Mucosa of rectum (tissue), 2 donors: ENCODE results near the gene TMEM183A.

Experiments used
- H3K27ac ChIP-seq, 2 donors: one replicate each; pipeline ENCODE4 v1.7.0; 2013; ENCODE audit warnings: inconsistent platforms in 2 of 2, low read depth in 2 of 2, low read length in 2 of 2
- H3K27me3 ChIP-seq, 2 donors: one replicate each; pipeline ENCODE4 v1.7.0; 2013; ENCODE audit warnings: low read length in 2 of 2; ENCODE audit not compliant: control insufficient read depth in 2 of 2, insufficient read depth in 2 of 2
- H3K36me3 ChIP-seq, 2 donors: one replicate each; pipeline ENCODE4 v1.7.0; 2013; ENCODE audit warnings: low read length in 2 of 2; ENCODE audit not compliant: control insufficient read depth in 2 of 2, insufficient read depth in 2 of 2
- H3K4me1 ChIP-seq, 2 donors: one replicate each; pipeline ENCODE4 v1.7.0; 2013; ENCODE audit warnings: low read length in 2 of 2, mild to moderate bottlenecking in 1 of 2; ENCODE audit not compliant: control insufficient read depth in 2 of 2, insufficient read depth in 2 of 2
- H3K4me3 ChIP-seq, 2 donors: one replicate each; pipeline ENCODE4 v1.7.0; 2013; ENCODE audit warnings: low read length in 2 of 2
- H3K9ac ChIP-seq, 2 donors: one replicate each; pipeline ENCODE4 v1.7.0; 2013; ENCODE audit warnings: low read length in 2 of 2, low read depth in 1 of 2, mild to moderate bottlenecking in 1 of 2
- H3K9me3 ChIP-seq, 2 donors: one replicate each; pipeline ENCODE4 v1.7.0; 2013; ENCODE audit warnings: low read length in 2 of 2; ENCODE audit not compliant: control insufficient read depth in 2 of 2
- donor health status: healthy.
- donor health status: Normal muscosa, but diverticular disease.

TMEM183A gene

GRCh38 chr1:202987255-202987654 lies 19.9 kb upstream of the TMEM183A start:
- no peaks in the 10 kb centered on the region for H3K4me1 ChIP-seq
- H3K36me3 ChIP-seq: no peaks in the 10 kb centered on the region
- no peak overlapping the region for H3K9ac ChIP-seq
- H3K27me3 ChIP-seq: peaks cover 0 to 2% of the 10 kb centered on the region in 2 donors
- H3K9me3 ChIP-seq: no peaks in the 10 kb centered on the region
- H3K4me3 ChIP-seq: no peak overlapping the region
- H3K27ac ChIP-seq: no peak overlapping the region

GRCh38 chr1:202987922-202988583 lies 19.1 kb upstream of the TMEM183A start:
- Histone ChIP-seq H3K9ac (no peak overlapping the region), H3K4me1 (no peaks in the 10 kb centered on the region), H3K27me3 (peaks cover 0 to 2% of the 10 kb centered on the region in 2 donors), H3K27ac (no peak overlapping the region), H3K36me3 (no peaks in the 10 kb centered on the region), H3K4me3 (no peak overlapping the region), H3K9me3 (no peaks in the 10 kb centered on the region)

GRCh38 chr1:202989879-202990278 lies 17.3 kb upstream of the TMEM183A start:
- peaks cover 0 to 2% of the 10 kb centered on the region in 2 donors for H3K27me3 ChIP-seq

GRCh38 chr1:202991112-202991511 lies 16.1 kb upstream of the TMEM183A start:
- no peaks in the 10 kb centered on the region for H3K36me3 ChIP-seq
- no peak overlapping the region for H3K4me3 ChIP-seq
- H3K9me3 ChIP-seq: no peaks in the 10 kb centered on the region
- no peaks in the 10 kb centered on the region for H3K4me1 ChIP-seq
- H3K27me3 ChIP-seq: peaks cover 0 to 2% of the 10 kb centered on the region in 2 donors
- no peak overlapping the region for H3K9ac ChIP-seq
- H3K27ac ChIP-seq: no peak overlapping the region

More at GRCh38 chr1:202989879-202990278, 17.3 kb upstream of the TMEM183A start:
- no peaks in the 10 kb centered on the region for H3K36me3 ChIP-seq
- no peak overlapping the region for H3K9ac ChIP-seq
- no peaks in the 10 kb centered on the region for H3K9me3 ChIP-seq
- H3K27ac ChIP-seq: no peak overlapping the region
- H3K4me3 ChIP-seq: no peak overlapping the region
- no peaks in the 10 kb centered on the region for H3K4me1 ChIP-seq

GRCh38 chr1:202994756-202995155 lies 12.4 kb upstream of the TMEM183A start:
- H3K4me1 ChIP-seq: no peaks in the 10 kb centered on the region
- H3K9me3 ChIP-seq: no peaks in the 10 kb centered on the region
- no peaks in the 10 kb centered on the region for H3K36me3 ChIP-seq
- peaks cover 0 to 2% of the 10 kb centered on the region in 2 donors for H3K27me3 ChIP-seq
- H3K27ac ChIP-seq: no peak overlapping the region
- no peak overlapping the region for H3K4me3 ChIP-seq
- no peak overlapping the region for H3K9ac ChIP-seq

- H3K4me1 ChIP-seq: no peaks in the 10 kb centered on the region
- no peak overlapping the region for H3K9ac ChIP-seq
- no peaks in the 10 kb centered on the region for H3K36me3 ChIP-seq
- H3K27me3 ChIP-seq: peaks cover 0 to 2% of the 10 kb centered on the region in 2 donors
- no peaks in the 10 kb centered on the region for H3K9me3 ChIP-seq
- peak overlapping the region in 1 of 2 donors; percentile 5 for H3K4me3 ChIP-seq
- no peak overlapping the region for H3K27ac ChIP-seq
Observed at GRCh38 chr1:202998836-202999750, 8.1 kb upstream of the TMEM183A start.

GRCh38 chr1:203000217-203000944 lies 6.8 kb upstream of the TMEM183A start:
- peaks cover 0 to 2% of the 10 kb centered on the region in 2 donors for H3K27me3 ChIP-seq
- H3K9me3 ChIP-seq: no peaks in the 10 kb centered on the region
- H3K4me3 ChIP-seq: no peak overlapping the region
- no peaks in the 10 kb centered on the region for H3K4me1 ChIP-seq
- H3K27ac ChIP-seq: no peak overlapping the region
- no peaks in the 10 kb centered on the region for H3K36me3 ChIP-seq
- no peak overlapping the region for H3K9ac ChIP-seq

GRCh38 chr1:203001986-203002385 lies 5.2 kb upstream of the TMEM183A start:
- Histone ChIP-seq H3K36me3 (no peaks in the 10 kb centered on the region), H3K27me3 (peaks cover 0 to 2% of the 10 kb centered on the region in 2 donors), H3K27ac (no peak overlapping the region), H3K4me3 (no peak overlapping the region), H3K9me3 (no peaks in the 10 kb centered on the region), H3K4me1 (peaks cover 0 to 6% of the 10 kb centered on the region in 2 donors), H3K9ac (no peak overlapping the region)

- Histone ChIP-seq H3K27me3 (peaks cover 0 to 2% of the 10 kb centered on the region in 2 donors), H3K9me3 (no peaks in the 10 kb centered on the region), H3K36me3 (no peaks in the 10 kb centered on the region), H3K9ac (no peak overlapping the region), H3K27ac (no peak overlapping the region), H3K4me3 (no peak overlapping the region), H3K4me1 (peaks cover 1 to 6% of the 10 kb centered on the region in 2 donors)
Observed at GRCh38 chr1:203002951-203003350, 4.2 kb upstream of the TMEM183A start.
